Measurements from ENCODE around the gene TBRG4.

The TBRG4 gene

GRCh38 chr7:45054442-45054841 lies 57.1 kb downstream of the TBRG4 start:
- Histone ChIP-seq H3K27me3 (ENCODE audit: insufficient read depth, low read length) (no peaks in the 10 kb centered on the region), H3K27ac (ENCODE audit: low read length) (no peak overlapping the region), H3K9me3 (ENCODE audit: insufficient read depth, low read depth, low read length) (no peaks in the 10 kb centered on the region), H3K36me3 (ENCODE audit: insufficient read depth, low read depth, low read length) (no peaks in the 10 kb centered on the region), H3K9ac (ENCODE audit: low read depth, low read length) (no peak overlapping the region), H3K4me1 (ENCODE audit: insufficient read depth, low read length) (no peaks in the 10 kb centered on the region), H3K4me3 (ENCODE audit: low read length) (no peak overlapping the region)

GRCh38 chr7:45053941-45054340 lies 57.6 kb downstream of the TBRG4 start:
- H3K36me3 ChIP-seq (ENCODE audit: insufficient read depth, low read depth, low read length), result no peaks in the 10 kb centered on the region
- no peaks in the 10 kb centered on the region for H3K27me3 ChIP-seq (ENCODE audit: insufficient read depth, low read length)
- H3K4me1 ChIP-seq (ENCODE audit: insufficient read depth, low read length), result no peaks in the 10 kb centered on the region
- no peak overlapping the region for H3K27ac ChIP-seq (ENCODE audit: low read length)
- no peaks in the 10 kb centered on the region for H3K9me3 ChIP-seq (ENCODE audit: insufficient read depth, low read depth, low read length)
- no peak overlapping the region for H3K4me3 ChIP-seq (ENCODE audit: low read length)
- no peak overlapping the region for H3K9ac ChIP-seq (ENCODE audit: low read depth, low read length)

DNA sequence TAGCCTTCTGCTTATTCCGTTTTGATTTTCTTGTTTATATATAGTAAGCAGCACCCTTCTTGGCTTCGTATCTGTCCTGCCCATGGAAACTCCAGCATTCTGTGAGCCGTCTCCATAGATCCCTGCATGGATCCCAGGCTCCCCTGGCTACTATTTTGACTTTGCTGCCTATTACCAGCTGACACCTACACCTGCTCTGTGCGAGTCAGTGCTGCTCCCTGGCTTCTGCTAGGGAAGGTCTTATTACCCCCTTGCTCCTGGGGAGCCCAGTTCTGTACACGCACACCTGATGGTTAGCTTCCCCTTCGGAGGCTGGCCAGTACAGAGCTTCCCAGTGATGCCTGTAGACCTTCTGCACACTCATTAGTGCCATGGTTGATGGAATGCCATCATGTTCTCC lies 58.1 kb downstream of the TBRG4 start:
- Histone ChIP-seq H3K27ac (ENCODE audit: low read length) (no peak overlapping the region), H3K9me3 (ENCODE audit: insufficient read depth, low read depth, low read length) (no peaks in the 10 kb centered on the region), H3K27me3 (ENCODE audit: insufficient read depth, low read length) (no peaks in the 10 kb centered on the region), H3K36me3 (ENCODE audit: insufficient read depth, low read depth, low read length) (no peaks in the 10 kb centered on the region), H3K4me1 (ENCODE audit: insufficient read depth, low read length) (no peaks in the 10 kb centered on the region), H3K9ac (ENCODE audit: low read depth, low read length) (no peak overlapping the region), H3K4me3 (ENCODE audit: low read length) (no peak overlapping the region)

- Histone ChIP-seq H3K4me3 (ENCODE audit: low read length) (no peak overlapping the region), H3K27ac (ENCODE audit: low read length) (no peak overlapping the region), H3K27me3 (ENCODE audit: insufficient read depth, low read length) (no peaks in the 10 kb centered on the region), H3K36me3 (ENCODE audit: insufficient read depth, low read depth, low read length) (0 out of 2 replicates have a peak, but pooled peaks cover 1% of the 10 kb centered on the region), H3K9me3 (ENCODE audit: insufficient read depth, low read depth, low read length) (no peaks in the 10 kb centered on the region), H3K9ac (ENCODE audit: low read depth, low read length) (no peak overlapping the region), H3K4me1 (ENCODE audit: insufficient read depth, low read length) (no peaks in the 10 kb centered on the region)
These were observed 59.5 kb downstream of the TBRG4 start for GRCh38 chr7:45052011-45052410.

GRCh38 chr7:45050198-45050597 lies 61.3 kb downstream of the TBRG4 start:
- Histone ChIP-seq H3K4me1 (ENCODE audit: insufficient read depth, low read length) (no peaks in the 10 kb centered on the region), H3K9me3 (ENCODE audit: insufficient read depth, low read depth, low read length) (no peaks in the 10 kb centered on the region), H3K36me3 (ENCODE audit: insufficient read depth, low read depth, low read length) (0 out of 2 replicates have a peak, but pooled peaks cover 9% of the 10 kb centered on the region), H3K27me3 (ENCODE audit: insufficient read depth, low read length) (no peaks in the 10 kb centered on the region), H3K27ac (ENCODE audit: low read length) (no peak overlapping the region), H3K4me3 (ENCODE audit: low read length) (no peak overlapping the region), H3K9ac (ENCODE audit: low read depth, low read length) (no peak overlapping the region)
